Retinal pigment epithelial cell (primary cell): ENCODE measurements around the gene ACP5.

Experiments used
- DNase-seq: peaks from one replicate; pipeline ENCODE4 v3.0.0-alpha.2; 2010; ENCODE audit warnings: low read depth
- H3K4me3 ChIP-seq: 2 replicates; pipeline ENCODE4 v1.5.1; 2011; ENCODE audit warnings: mild to moderate bottlenecking, low read length, control low read depth, moderate library complexity
- CTCF ChIP-seq: conservative IDR thresholded peaks from 2 replicates; pipeline ENCODE4 v1.5.1; 2011; ENCODE audit warnings: low read depth, low read length, control low read depth, inconsistent platforms

The ACP5 gene

DNA sequence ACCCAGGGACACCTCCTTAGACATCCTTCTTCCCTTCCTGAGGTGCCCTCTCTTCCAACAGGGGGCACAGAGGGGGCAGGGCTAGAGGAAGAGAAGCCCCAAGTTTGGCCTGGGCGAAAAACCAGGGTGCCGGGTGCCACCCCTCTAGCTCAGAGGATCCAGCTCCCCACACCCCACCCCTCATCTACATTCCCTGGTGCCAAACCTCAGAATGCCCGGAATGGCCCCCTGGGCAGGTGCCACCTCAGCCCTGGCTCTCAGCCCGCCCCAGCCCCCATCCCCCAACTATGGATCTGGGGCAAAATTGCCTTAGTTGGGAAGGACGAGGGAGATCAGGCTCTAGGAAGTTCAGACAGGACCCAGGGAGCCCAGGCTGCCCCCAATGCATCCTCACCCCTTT is 36.8 kb downstream of the ACP5 start:
- no peak overlapping the region for H3K4me3 ChIP-seq
- no peak for TF ChIP-seq CTCF
- DNase-seq, result no peak

- no peak overlapping the region for H3K4me3 ChIP-seq
- no peak for DNase-seq
- TF ChIP-seq CTCF, result no peak
Observed at GRCh38 chr19:11539495-11540365, 37.7 kb downstream of the ACP5 start.

GRCh38 chr19:11538232-11539036 is 39.0 kb downstream of the ACP5 start, which contains the start of gene CNN1:
TSS of gene CNN1 (plus strand) at chr19:11538851. CDS start at chr19:11538928, 77 bp downstream.
- no peak for TF ChIP-seq CTCF
- no peak within 1 kb of the TSS for H3K4me3 ChIP-seq
- no peak for DNase-seq

DNA sequence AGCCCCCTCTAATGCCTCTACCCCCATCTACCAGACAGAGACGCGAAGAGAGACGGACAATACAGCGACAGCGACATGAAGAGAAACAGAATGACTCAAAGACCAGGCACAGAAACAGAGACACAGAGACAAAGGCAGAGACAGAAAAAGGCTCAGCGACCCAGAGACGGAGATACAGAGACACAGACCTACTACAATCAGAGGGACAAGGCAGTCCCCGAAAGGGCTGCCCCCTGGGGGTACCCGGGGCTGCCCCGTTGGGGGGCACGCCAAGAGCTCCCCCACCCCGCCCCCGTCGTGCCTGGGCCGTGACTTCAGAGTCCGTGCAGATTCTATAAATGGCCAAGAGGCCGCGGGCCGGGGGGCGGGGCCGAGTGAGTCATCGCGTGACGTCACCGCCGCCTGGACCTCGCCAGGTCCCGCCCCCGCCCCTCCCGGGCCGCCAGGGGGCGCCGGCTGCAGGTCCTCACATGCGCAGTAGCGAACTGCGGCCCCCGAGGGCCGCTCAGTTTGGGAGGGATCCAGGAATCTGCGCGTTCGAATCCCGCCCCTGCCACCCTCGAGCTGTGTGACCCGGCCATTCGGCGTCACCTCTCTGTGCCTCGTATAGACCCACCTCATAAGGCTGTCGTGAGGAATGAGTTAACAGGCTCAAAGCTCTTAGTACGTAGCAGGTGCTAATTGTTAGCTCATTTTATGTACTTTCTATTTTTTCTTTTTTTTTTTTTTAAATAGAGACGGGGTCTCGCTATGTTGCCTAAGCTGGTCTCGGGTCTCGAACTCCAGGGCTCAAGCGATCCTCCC is 41.5 kb downstream of the ACP5 start:
- peak overlapping the region; percentile 35 for H3K4me3 ChIP-seq
- DNase-seq, result peak; percentile 39
- peak; percentile 77 for TF ChIP-seq CTCF

DNA sequence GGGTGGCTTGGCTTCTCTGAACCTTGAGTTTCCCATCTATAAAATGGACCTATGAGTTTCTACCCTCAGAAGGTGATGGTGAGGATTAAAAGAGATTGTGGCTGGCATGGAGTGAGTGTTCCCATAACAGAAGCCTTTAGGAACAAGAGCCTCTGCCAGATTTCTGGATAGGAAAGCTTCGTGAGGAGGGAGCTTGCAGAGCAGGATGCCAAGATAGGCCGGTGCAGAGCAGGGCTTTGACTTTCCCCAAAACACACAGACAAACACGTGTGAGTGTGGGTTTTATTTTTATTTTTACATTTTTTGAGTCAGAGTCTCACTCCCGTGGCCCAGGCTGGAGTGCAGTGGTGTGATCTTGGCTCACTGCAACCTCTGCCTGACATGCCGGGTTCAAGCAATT is 42.5 kb downstream of the ACP5 start:
- DNase-seq, result no peak
- no peak for TF ChIP-seq CTCF
- H3K4me3 ChIP-seq, result no peak overlapping the region

DNA sequence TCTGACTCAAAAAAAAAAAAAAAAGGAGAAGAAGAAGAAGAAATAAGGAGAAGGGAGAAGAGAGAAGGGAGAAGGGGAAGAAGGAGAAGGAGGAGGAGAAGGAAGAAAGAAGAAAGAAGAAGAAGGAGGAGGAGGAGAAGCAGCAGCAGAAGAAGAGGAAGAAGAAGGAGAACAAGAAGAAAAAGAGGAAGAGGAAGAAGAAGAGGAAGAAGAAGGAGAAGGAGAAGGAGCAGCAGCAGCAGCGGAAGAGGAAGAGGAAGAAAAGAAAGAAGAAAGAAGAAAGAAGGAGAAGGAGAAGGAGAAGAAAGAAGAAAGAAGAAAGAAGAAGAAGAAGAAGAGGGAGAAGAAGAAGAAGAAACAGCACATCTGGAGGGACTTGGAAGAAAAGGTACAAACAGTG is 42.9 kb downstream of the ACP5 start:
- no peak for TF ChIP-seq CTCF
- DNase-seq, result no peak
- no peak overlapping the region for H3K4me3 ChIP-seq
